ENCODE measurements around the gene SYT1.

SYT1 gene

GRCh38 chr12:79155683-79156082 lies 291.1 kb downstream of the SYT1 start:
- Histone ChIP-seq H3K27me3 (ENCODE audit: insufficient read depth, low read depth, severe bottlenecking) (no peaks in the 10 kb centered on the region), H3K9me3 (ENCODE audit: severe bottlenecking) (no peaks in the 10 kb centered on the region), H3K36me3 (no peaks in the 10 kb centered on the region), H3K27ac (peak overlapping the region; percentile 32), H3K4me3 (ENCODE audit: low read depth, low read length) (no peak overlapping the region)
- TF ChIP-seq CTCF (IDR thresholded peaks at IDR 0.05; ENCODE audit: low read depth, low read length) = no peak
- DNase-seq = no peak

GRCh38 chr12:79156846-79157463 lies 292.4 kb downstream of the SYT1 start:
- H3K27ac ChIP-seq = no peak overlapping the region; the same call in 1 of the 2 replicates
- H3K9me3 ChIP-seq (ENCODE audit: severe bottlenecking) = no peaks in the 10 kb centered on the region
- H3K36me3 ChIP-seq = no peaks in the 10 kb centered on the region
- DNase-seq = no peak
- TF ChIP-seq CTCF (IDR thresholded peaks at IDR 0.05; ENCODE audit: low read depth, low read length) = no peak
- no peaks in the 10 kb centered on the region for H3K27me3 ChIP-seq (ENCODE audit: insufficient read depth, low read depth, severe bottlenecking)
- no peak overlapping the region for H3K4me3 ChIP-seq (ENCODE audit: low read depth, low read length)

- H3K36me3 ChIP-seq = no peaks in the 10 kb centered on the region
- TF ChIP-seq CTCF (IDR thresholded peaks at IDR 0.05; ENCODE audit: low read depth, low read length) = no peak
- no peak overlapping the region for H3K4me3 ChIP-seq (ENCODE audit: low read depth, low read length)
- H3K9me3 ChIP-seq (ENCODE audit: severe bottlenecking) = no peaks in the 10 kb centered on the region
- H3K27ac ChIP-seq = no peak overlapping the region
- H3K27me3 ChIP-seq (ENCODE audit: insufficient read depth, low read depth, severe bottlenecking) = no peaks in the 10 kb centered on the region
- DNase-seq = no peak
Observed at GRCh38 chr12:79161249-79161934, 296.8 kb downstream of the SYT1 start.

GRCh38 chr12:79162147-79162772 lies 297.7 kb downstream of the SYT1 start:
- Histone ChIP-seq H3K27ac (no peak overlapping the region), H3K27me3 (ENCODE audit: insufficient read depth, low read depth, severe bottlenecking) (no peaks in the 10 kb centered on the region), H3K9me3 (ENCODE audit: severe bottlenecking) (no peaks in the 10 kb centered on the region), H3K4me3 (ENCODE audit: low read depth, low read length) (no peak overlapping the region), H3K36me3 (no peaks in the 10 kb centered on the region)
- TF ChIP-seq CTCF (IDR thresholded peaks at IDR 0.05; ENCODE audit: low read depth, low read length) = no peak
- DNase-seq = no peak

- Histone ChIP-seq H3K9me3 (ENCODE audit: severe bottlenecking) (no peaks in the 10 kb centered on the region), H3K4me3 (ENCODE audit: low read depth, low read length) (no peak overlapping the region), H3K27ac (no peak overlapping the region), H3K36me3 (no peaks in the 10 kb centered on the region), H3K27me3 (ENCODE audit: insufficient read depth, low read depth, severe bottlenecking) (no peaks in the 10 kb centered on the region)
- no peak for DNase-seq
- no peak for TF ChIP-seq CTCF (IDR thresholded peaks at IDR 0.05; ENCODE audit: low read depth, low read length)
Observed at GRCh38 chr12:79162948-79163347, 298.4 kb downstream of the SYT1 start.
